ENCODE measurements around the gene ANO6.

ANO6 gene

DNA sequence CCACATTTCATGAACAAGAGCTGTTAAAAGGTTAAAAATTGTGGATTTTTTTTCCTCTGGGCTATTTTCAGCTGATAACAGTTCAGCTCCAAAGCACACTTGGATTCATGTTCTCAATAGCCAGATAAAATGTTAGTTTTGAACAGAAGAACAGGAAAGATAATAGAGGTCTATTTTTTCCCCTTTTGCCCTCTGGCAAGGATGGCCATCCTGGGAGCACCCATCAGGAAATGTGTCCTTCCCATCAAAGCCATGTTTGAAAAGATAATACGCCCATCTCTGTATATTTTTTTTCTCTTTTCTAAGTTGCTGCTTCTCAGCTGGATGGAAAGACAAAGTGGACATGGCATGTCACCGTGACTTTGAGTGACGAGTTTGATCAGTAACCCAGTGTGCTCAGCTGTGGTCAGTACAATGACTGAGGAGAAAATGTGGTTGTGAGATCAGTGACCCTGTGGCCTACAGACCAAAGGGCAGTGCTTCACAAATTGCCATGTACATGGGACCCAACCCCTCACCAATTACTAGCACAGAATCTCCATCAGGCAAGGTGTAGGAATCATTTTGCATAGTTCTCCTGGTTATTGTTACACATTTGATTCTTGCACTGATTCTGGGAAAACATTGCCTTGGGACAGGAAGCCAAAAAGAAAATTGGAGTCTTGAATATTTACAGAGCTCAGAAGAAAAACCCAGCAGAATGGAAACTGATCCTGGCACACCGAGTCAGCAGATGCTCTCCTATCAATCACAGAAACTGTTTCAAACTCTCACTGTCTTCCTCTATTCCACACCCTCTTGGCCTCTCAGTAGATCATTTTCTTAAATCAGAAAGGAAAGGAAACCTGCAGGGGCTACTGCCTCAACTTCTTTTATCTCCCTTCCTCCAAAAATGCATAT lies 64.3 kb downstream of the ANO6 start:
- peaks cover 3% of the 10 kb centered on the region for H3K4me1 Mint-ChIP-seq
- no peak overlapping the region for H3K4me3 Mint-ChIP-seq
- no peak overlapping the region for H3K27ac Mint-ChIP-seq
- H3K27me3 Mint-ChIP-seq: no peaks in the 10 kb centered on the region
- no peaks in the 10 kb centered on the region for H3K9me3 Mint-ChIP-seq
- H3K36me3 Mint-ChIP-seq: peaks cover 20% of the 10 kb centered on the region

- Mint-ChIP-seq H3K4me1 (peaks cover 9% of the 10 kb centered on the region), H3K9me3 (no peaks in the 10 kb centered on the region), H3K4me3 (no peak overlapping the region), H3K27ac (no peak overlapping the region), H3K27me3 (no peaks in the 10 kb centered on the region), H3K36me3 (peaks cover 20% of the 10 kb centered on the region)
Observed at GRCh38 chr12:45281994-45282393, 66.1 kb downstream of the ANO6 start.

- Mint-ChIP-seq H3K27me3 (no peaks in the 10 kb centered on the region), H3K27ac (no peak overlapping the region), H3K9me3 (no peaks in the 10 kb centered on the region), H3K4me3 (no peak overlapping the region), H3K36me3 (peaks cover 22% of the 10 kb centered on the region), H3K4me1 (peaks cover 11% of the 10 kb centered on the region)
Observed at GRCh38 chr12:45282411-45282810, 66.5 kb downstream of the ANO6 start.

DNA sequence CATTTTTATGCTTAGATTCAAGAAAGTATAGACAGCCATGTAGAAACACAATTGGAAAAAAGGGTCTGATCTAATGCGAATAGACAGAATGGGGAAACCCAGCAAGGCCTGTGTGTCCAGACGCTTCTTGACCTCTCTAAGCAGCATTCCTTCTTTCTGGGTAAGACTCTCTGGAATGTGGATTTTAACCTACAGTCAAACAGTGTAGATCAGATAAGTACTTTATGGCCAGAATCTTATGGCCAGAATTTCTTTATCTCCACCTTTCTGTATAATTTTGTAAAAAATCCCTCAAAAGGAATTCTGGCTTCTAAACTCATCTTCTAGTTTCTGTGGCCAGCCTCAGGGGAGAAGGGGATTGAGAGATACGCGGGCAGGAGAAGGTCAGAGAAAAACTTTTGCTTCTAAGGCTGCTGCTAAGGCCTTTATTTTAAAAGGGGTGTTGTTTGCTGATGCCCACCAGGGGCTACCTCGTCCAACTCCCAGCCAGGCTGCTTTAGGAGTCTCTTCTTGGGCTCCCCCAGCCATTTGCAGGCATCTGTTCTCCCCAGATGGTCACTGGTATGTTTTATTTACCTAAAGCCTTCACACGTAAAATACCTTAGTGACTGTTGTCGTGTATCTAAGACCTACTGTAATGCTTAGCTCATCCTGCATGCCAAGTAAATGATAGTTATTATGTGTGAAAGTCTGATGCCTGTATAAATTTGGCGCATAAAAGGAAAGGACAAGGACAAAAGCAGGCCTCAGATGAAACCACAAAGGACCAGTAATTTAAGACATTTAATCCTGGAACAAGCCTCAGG lies 68.4 kb downstream of the ANO6 start:
- Mint-ChIP-seq H3K4me3 (no peak overlapping the region), H3K36me3 (peaks cover 20% of the 10 kb centered on the region), H3K9me3 (no peaks in the 10 kb centered on the region), H3K27me3 (no peaks in the 10 kb centered on the region), H3K4me1 (peaks cover 9% of the 10 kb centered on the region), H3K27ac (no peak overlapping the region)

GRCh38 chr12:45285717-45286116 lies 69.8 kb downstream of the ANO6 start:
- Mint-ChIP-seq H3K9me3 (no peaks in the 10 kb centered on the region), H3K36me3 (peaks cover 16% of the 10 kb centered on the region), H3K4me1 (peaks cover 9% of the 10 kb centered on the region), H3K27ac (no peak overlapping the region), H3K4me3 (no peak overlapping the region), H3K27me3 (no peaks in the 10 kb centered on the region)

- peaks cover 17% of the 10 kb centered on the region for H3K36me3 Mint-ChIP-seq
- H3K4me3 Mint-ChIP-seq: no peak overlapping the region
- no peaks in the 10 kb centered on the region for H3K9me3 Mint-ChIP-seq
- H3K27me3 Mint-ChIP-seq: no peaks in the 10 kb centered on the region
- peaks cover 9% of the 10 kb centered on the region for H3K4me1 Mint-ChIP-seq
- no peak overlapping the region for H3K27ac Mint-ChIP-seq
Observed at GRCh38 chr12:45286621-45287020, 70.7 kb downstream of the ANO6 start.

- Mint-ChIP-seq H3K27me3 (no peaks in the 10 kb centered on the region), H3K9me3 (no peaks in the 10 kb centered on the region), H3K36me3 (peaks cover 9% of the 10 kb centered on the region), H3K4me1 (peaks cover 14% of the 10 kb centered on the region), H3K4me3 (no peak overlapping the region), H3K27ac (no peak overlapping the region)
Observed at GRCh38 chr12:45289245-45290215, 73.6 kb downstream of the ANO6 start.

DNA sequence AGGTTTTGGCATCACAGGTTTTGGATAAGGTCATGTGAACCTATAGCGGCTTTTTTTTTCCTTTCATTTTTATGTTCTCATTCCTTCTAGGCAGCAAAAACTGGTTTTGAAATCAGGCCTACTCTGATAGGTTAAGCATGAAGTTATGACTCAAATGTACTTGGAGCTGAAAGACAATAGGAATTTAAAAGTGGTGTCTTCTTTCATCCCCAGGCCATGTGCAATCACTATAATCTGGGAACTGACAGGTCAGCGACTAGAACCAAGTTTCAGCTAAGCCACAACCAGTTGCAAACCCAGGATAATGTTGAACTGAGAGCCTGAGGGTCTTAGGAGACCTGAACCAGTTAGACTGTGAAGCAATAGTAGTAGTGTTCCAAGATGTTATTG lies 74.3 kb downstream of the ANO6 start:
- Mint-ChIP-seq H3K27me3 (no peaks in the 10 kb centered on the region), H3K4me1 (peaks cover 16% of the 10 kb centered on the region), H3K36me3 (peaks cover 9% of the 10 kb centered on the region), H3K4me3 (no peak overlapping the region), H3K9me3 (no peaks in the 10 kb centered on the region), H3K27ac (no peak overlapping the region)

DNA sequence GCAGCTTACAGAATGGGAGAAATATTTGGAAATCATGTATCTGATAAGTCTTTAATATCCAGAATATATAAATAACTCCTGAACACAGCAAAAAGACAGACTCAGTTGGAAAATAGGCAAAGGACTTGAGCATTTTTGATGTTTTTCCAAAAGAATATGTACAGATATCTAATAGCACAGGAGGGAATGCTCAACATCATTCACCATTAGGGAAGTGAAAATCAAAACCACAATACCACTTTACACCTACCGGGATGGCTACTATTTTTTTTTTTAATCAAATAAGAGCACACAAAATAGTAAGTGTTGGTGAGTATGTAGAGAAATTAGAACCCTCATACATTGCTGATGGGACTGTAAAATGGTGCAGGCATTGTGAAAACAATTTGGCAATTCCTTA lies 75.6 kb downstream of the ANO6 start:
- H3K36me3 Mint-ChIP-seq: peaks cover 9% of the 10 kb centered on the region
- H3K4me3 Mint-ChIP-seq: no peak overlapping the region
- H3K9me3 Mint-ChIP-seq: no peaks in the 10 kb centered on the region
- H3K27me3 Mint-ChIP-seq: no peaks in the 10 kb centered on the region
- peaks cover 12% of the 10 kb centered on the region for H3K4me1 Mint-ChIP-seq
- H3K27ac Mint-ChIP-seq: no peak overlapping the region

DNA sequence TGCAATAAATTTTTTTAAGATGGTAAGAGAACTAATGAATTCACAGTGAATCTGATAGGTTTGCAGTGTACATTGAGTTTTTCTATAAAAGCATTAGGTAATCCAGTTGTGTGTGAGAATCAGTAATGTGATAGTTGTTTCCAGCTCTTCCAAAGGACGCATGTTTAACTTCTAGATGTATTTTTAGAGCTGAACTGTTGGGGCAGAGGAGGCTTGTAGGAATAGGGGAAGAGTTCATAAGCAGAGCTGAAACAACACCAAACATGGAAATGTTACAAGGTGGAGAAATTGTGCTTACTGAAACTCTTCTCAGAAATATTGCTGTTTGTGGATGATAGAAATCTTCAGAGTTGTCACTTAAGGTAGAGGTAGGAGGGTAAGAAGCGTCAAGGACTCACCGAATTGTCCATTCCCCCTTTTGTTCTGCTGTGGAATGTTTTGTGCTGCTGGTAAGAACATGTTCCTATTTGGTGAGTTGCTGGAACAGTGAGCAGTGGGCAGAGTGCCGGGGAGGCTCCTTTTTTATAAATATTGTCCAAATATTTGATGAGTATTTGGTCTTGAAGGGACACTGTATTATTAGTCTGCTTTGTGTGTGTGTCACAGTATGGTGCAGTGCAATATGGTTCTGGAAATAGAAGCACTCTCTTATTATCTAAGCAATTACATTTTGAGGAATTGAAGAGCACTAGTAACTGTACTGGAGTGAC lies 76.7 kb downstream of the ANO6 start:
- Mint-ChIP-seq H3K36me3 (peaks cover 5% of the 10 kb centered on the region), H3K27ac (no peak overlapping the region), H3K4me1 (peaks cover 8% of the 10 kb centered on the region), H3K9me3 (no peaks in the 10 kb centered on the region), H3K27me3 (no peaks in the 10 kb centered on the region), H3K4me3 (no peak overlapping the region)

DNA sequence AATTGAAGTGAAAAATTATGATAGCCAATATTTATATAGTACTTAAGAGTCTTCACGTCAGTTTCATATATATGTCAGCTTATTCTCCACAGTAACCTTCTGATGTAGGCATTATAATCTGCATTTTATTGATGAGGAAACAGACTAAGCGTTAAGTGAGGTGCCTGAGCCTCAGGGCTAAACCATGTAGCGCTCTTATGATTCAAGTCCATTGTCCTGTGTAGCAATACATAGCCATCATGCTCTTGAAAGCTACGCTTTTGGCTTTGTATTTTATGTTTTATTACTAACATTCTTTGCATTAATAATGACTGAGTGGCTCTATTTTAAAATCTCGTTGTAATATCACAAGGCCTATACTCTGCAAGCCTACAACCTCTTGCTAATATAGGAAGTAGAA lies 79.0 kb downstream of the ANO6 start:
- H3K27ac Mint-ChIP-seq: no peak overlapping the region

DNA sequence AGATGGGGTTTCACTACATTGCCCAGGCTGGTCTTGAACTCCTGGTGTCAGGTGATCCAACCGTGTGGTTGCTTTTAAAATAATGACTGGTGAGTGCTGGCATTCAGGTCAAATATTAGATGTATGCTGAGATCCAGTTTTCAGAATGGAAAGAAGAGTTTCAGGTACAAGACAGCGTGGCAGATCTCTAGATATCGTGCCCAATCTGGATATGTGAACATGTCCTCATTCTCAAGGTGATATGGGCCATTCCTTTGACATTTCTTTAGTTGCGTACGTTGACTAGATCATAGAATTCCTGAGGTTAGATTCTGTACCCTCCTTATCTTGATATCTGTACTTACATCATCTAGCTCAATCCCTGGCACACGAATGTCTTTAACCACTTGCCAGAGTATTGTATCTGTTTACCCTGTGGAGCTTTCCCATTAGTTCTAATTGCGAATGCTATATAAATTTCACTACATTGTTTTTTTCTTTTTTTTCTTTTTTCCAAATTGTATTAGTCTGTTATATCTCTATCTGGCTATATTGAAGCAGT lies 80.2 kb downstream of the ANO6 start:
- peaks cover 3% of the 10 kb centered on the region for H3K36me3 Mint-ChIP-seq
- no peak overlapping the region for H3K4me3 Mint-ChIP-seq
- H3K27ac Mint-ChIP-seq: no peak overlapping the region
- H3K9me3 Mint-ChIP-seq: no peaks in the 10 kb centered on the region
- H3K4me1 Mint-ChIP-seq: peaks cover 8% of the 10 kb centered on the region
- no peaks in the 10 kb centered on the region for H3K27me3 Mint-ChIP-seq

More for the DNA sequence above, 79.0 kb downstream of the ANO6 start:
- Mint-ChIP-seq H3K4me3 (no peak overlapping the region), H3K36me3 (peaks cover 5% of the 10 kb centered on the region), H3K9me3 (no peaks in the 10 kb centered on the region), H3K27me3 (no peaks in the 10 kb centered on the region), H3K4me1 (peaks cover 8% of the 10 kb centered on the region)

- no peaks in the 10 kb centered on the region for H3K9me3 Mint-ChIP-seq
- H3K4me3 Mint-ChIP-seq: no peak overlapping the region
- H3K27me3 Mint-ChIP-seq: no peaks in the 10 kb centered on the region
- H3K27ac Mint-ChIP-seq: no peak overlapping the region
- H3K36me3 Mint-ChIP-seq: peaks cover 3% of the 10 kb centered on the region
- peaks cover 8% of the 10 kb centered on the region for H3K4me1 Mint-ChIP-seq
Observed at GRCh38 chr12:45298047-45298446, 82.2 kb downstream of the ANO6 start.
